ENCODE data around the gene OSM.
A peak's percentile ranks its signal among the peaks of the same experiment; 100 is the strongest.

The OSM gene

DNA sequence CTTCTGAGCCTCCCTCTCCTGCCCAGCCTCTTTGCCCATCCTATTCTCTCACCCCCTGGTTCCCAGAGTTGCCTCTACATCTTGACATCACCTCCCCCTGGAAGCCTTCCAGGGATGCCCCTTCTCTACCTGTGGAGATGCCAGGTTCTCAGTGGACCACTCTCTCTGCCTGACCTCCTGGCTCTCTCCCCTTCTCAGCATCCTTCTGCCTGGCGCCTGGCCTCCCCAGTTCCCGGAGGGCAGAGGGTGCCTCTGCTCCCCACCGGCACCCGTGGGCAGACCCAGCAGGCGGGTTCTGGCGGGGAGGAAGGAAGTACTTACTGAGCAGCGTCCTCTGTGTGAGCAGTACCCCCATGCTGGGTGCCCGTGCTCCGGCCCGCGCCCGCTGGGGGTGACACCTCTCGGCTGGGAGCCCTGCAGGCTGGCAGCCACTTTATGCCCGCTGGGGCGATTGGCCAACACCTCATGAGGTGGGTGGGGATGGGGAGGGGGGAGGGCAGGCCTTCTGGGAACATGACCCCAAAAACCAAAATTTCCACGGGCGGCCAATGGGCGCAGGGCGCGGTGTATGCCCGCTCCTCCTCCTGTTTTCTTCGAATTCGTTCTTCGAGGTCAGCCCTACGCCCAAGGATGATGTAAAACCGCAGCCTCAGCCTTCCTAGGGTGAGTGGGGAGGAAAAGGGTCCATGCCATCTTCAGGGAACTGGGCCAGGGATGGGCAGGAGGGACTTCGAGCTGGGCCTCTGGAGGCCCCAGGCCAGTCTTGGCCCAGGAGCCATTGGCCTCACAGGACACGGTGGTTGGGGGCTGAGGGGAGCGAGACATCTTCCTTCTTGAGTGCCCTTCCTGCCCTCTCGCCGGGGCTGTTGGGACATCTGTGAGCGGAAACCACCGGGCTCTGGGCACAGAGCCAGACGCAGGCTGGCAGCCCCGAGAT is at the start of gene OSM:
TSS of gene OSM (minus strand) at position 407 of the 937 bp plus-strand sequence. CDS start at position 355, 52 bp downstream.
- DNase-seq (ENCODE audit: low spot score) = no peak

DNA sequence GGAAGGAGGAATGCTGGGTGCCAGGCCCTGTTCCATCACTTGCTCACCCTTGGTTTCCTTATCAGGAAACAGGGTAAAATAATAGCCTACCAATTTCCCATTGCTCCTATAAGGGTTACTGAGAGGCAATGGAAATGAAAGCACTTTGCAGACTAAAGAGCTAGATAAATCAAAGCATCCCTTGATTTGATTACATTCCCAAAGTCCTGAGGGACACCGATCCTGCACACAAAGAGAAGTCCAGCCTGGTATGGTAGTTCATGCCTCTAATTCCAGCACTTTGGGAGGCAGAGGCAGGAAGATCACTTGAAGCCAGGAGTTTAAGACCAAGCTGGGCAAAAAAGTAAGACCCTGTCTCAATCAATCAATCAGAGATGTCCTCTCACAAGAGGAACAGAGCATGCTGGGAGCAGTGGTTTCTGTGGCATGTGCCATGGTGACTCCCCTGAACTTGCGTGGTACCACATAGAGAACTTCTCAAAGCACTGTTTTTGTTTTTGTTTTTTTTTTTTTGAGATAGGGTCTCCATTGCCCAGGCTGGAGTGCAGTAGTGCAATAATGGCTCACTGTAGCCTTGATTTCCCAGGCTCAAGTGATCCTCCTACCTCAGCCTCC is 49.4 kb upstream of the OSM start:
- DNase-seq (ENCODE audit: low spot score) = no peak

DNA sequence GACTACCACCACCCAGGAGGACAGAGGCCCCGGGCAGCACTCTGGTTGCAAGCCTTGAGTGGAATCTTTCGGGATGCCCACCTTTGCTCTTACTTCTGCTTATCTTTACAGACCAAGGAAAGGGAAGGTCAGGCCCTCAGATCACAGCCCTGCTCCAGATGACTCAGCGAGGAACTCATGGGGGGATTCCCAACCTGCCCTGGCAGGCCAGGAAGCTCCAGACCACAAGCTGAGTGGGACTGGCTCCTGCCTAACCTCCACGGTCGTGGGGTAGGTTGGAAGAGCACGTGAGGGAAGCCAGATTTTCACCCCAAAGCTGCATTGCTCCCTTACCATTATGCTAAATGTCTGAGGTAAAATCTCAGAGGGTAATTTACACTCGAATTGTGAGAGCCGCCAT is 48.3 kb upstream of the OSM start:
- DNase-seq (ENCODE audit: low spot score) = peak; percentile 87

DNA sequence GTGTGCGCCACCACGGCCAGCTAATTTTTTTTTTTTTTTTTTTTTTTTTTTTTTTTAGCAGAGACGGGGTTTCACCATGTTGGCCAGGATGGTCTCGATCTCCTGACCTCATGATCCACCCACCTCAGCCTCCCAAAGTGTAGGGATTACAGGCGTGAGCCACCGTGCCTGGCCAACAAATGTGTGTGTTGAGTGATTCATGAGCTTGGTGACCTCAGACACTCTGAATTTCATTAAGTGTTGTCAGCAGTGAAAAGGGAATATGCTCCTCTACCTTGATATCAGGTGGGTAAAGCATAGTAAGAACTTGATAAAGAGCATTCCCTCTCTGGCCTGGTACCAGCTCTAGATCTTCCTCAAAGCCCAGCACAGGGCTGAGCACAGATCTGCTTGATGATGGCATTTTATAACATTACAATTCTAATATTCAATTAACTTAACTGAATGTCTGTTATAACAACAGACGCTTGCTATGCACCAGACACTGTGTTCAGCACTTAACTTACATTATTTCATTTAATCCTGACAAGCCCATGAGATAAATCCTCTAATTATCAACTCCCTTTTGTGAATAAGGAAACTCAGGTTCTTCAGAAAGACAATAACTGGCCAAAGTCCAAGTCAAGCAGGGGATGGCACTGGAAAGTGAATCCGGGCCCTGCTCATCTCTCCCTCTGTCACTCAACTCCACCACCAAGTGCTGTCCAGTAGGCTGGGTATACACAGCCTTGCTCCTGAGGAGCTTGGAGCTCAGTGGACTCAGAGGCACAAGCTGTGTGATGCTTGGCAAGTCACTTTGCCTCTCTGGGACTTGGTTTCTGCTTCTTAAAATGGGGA is 47.1 kb upstream of the OSM start:
- peak; percentile 74 for DNase-seq (ENCODE audit: low spot score)

DNA sequence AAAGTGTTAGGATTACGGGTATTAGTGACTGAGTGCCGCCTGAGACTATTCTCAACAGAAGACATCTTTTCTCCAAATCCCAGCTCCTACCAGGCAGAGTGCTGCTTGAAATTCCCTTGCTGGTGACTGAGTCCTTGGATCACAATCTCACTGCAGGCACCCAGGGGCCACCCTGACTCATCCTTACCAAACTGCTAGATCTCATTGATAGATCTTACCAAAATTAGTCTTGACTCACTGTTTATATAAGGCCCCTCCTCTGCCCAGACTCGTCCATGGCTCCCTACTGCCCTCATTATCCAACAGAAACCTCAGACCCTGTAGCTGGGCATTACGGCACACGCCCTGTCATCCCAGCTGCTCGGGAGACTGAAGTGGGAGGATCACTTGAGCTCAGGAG is 45.4 kb upstream of the OSM start:
- DNase-seq (ENCODE audit: low spot score) = peak; percentile 93

DNA sequence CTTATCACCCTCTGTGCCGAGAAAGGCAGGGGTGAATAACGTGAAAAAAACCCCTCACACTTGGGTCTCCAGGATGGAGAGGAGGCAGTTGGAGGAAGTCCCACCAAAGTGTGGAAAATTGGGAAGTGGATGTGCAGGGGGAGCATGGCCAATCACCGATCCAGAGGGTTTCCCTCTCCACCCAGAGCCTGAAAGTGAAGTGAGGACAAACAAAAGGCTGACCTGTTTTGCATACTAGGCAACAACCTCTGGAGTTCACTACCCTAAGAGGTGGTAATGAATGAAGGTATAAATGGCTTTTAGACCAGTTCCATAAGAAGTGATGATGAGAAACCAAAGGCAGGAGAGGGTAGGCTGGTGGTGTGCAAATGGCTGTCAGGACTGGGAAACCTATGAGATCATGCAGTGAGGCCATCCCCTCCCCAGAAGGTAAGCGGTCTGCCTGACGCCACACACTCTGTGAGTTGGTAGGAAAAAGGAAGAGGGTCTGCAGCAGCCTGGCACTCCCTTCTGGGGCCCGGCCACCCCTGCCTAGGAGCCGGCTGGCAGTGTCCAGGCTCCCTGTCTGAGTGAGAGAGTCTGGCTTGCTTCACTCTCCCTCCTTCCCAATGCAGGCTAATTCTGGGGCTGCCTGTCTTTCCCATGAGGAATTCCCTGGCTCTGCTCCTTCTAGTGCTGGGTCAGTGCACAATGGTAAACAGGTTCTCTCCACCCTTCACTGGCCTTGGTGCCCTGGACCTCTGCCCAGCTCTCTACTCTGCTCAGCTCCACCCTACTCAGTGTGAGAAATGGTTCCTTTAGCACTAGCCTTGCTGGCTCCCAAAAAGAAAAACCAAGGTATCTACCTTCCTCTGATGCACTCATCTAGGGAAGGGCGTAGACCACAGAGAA is 44.5 kb upstream of the OSM start:
- DNase-seq (ENCODE audit: low spot score) = peak; percentile 94

DNA sequence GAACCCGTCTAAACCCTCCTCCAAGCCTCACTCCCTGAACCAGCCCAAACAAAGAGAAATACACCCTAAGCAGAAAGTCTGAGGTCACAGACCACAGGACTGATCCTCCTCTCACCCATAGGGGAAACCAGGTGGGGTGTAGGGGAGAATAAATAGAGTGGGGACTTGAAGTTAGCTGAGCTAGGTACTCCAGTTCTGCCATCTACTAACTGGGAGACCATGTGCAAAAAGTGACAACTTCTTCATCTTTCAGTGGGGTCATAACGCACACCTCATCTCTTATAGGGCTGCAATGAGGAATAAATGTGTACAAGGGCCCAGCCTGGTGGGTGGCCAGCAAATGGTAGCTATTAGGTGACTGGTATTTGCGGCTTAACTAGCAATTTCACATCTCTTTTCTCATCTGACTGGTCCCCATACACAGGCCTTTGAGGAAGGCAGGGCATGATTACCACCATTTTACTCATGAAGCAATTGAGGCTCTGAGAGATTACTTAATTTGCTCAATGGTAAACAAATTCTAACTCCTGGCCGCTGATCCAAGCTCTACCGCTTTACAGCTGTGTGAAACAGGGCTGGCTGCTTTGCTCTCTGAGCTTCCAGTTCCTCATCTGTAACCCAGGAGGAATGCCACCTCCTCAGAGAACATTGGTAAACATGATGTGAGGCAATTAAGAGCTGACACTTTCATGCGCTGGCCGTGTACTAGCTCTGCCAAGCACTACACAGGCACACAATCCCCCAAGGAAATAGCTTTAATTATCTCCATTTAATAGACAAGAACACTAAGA is 43.5 kb upstream of the OSM start:
- peak; percentile 85 for DNase-seq (ENCODE audit: low spot score)

DNA sequence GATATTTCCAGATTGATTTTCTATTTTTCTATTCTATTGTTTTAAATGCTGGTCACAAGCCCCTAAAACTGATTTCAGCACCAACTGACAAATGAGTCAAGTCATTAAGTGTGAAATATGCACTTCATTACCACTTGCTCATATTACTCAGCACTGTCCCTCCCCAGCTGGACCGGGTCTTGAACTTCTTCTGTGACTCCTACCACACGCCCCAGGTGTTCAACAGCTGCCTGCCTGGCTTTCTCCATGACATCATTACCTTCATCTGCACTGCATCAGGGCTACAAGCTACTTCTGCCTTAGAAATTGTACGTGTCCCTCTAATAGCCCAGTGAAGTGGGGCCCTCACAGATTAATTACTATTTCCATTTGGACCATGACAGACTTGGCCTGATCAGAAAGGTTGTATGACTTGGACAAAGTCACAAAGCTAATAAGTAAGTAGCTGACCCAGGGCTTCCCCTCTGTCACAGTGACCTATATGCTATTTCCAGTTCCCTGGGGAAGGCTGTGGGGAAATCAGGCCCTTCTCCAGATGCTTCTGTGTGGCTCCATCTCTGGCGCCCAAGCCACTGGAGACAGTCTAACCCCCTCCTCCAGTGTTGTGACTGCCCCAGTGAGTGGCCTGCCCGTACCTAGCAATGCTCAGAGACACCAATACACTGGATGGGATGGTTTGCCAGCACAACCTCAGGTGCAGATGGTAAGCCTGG is 42.0 kb upstream of the OSM start:
- peak; percentile 66 for DNase-seq (ENCODE audit: low spot score)

DNA sequence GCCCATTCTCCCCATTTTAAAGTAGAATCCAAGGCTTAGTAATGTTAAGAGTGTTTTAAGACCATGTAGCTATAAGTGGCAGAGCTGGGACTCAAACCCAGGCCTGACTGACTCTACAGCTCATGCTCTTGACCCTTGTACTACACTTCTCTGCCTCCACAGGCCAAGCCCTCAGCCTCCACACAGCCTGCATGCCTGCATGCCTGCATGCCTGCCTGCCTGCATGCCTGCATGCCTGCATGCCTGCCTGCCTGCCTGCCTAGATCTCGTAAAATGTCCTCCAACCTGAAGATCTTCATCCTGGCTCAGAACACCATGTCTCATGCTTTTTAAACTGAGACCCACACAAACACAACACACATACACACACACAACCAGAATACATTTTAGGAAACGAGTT is 41.4 kb upstream of the OSM start:
- no peak for DNase-seq (ENCODE audit: low spot score)

DNA sequence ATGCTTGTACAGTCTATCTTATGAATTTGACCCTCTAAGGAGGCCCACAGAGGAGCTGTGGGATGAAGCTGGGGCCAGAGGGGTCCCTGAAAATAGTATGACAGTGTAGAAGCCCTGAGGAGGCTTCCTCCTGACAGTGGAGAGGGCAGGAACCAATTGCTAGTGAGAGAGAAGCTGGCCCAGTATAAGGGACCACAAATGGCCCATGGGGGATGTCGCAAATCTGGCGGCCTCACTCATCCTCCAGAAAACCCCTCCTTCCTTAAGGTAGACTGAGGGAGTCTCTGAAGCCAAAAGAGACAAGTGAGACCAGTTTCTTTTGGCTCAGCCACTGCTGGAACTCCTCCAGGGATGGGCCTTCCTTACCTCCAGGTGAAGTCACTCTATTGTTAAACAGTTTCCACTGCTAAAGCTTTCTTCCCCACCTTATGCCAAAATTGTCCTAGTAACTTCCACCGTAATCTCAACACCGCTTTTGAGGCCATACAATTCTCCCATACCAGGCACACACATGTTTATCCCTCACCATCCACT is 40.5 kb upstream of the OSM start:
- DNase-seq (ENCODE audit: low spot score) = no peak

DNA sequence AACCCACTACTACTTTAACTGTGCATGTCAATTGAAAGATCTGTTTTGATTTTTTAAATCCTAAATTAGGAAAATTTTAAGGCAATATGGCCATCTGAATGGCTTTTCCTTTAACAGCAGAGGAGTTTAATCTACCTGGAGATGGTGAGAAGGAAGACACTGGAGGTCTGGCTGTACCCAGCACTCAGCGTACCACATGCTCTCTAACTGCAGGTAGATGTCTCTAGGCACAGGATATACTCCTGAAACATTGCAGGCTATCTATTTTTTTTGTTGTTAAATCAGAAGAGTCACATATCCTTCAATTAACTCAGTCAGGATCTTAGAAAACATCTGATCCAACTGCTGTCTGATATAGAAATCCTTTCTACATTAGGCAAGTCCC is 40.0 kb upstream of the OSM start:
- DNase-seq (ENCODE audit: low spot score) = no peak

DNA sequence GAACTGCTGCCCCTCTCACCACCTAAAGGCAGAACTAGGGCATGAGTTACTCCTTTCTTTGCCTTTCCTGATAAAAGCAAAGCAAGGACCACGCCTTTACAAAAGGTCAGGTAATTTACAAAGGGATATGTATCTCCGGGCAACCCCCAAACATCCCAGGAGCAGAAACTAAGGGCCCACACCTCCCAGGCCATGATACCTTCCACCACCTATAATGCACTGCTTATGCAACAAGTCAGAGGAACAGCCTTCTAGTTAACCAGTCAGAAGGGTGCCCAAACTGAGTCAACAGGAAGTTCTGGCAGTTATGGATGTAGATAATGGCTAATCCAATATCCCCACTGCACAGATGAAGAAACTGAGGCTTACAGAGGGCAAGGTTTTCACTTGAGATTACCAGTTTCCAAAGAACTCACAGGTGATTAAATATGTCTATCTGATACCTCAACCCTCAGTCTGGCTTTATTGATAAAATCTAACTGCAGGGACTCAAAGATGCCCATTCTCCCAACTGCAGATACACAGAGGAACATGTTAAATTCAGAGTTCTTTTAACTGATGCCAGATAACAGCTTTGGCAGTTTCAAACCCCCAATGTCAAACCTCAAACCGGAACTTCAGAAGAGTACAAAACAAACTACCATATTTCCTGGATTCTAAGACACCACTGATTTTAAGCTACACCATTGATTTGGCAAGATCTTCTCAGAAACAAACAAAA is 39.4 kb upstream of the OSM start:
- DNase-seq (ENCODE audit: low spot score) = peak; percentile 50

DNA sequence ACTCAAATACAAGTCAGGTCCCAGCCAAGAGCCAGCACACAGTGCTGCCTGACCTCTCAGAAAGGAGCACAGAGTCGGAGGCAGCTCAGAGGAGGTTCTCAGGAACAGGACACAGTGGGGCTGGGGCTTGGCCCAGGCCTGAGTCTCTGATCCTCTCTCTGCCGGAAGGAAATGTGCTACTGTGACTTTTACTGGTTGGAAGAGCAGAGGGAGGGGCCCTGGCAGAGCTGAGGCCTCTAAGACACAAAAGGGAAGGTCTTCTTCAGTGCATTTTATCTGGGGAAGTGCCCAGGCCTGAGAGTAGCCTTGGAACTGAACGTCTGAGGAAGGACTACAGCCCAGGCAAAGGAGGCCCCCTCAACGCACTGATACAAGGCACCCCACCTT is 38.9 kb upstream of the OSM start:
- no peak for DNase-seq (ENCODE audit: low spot score)

DNA sequence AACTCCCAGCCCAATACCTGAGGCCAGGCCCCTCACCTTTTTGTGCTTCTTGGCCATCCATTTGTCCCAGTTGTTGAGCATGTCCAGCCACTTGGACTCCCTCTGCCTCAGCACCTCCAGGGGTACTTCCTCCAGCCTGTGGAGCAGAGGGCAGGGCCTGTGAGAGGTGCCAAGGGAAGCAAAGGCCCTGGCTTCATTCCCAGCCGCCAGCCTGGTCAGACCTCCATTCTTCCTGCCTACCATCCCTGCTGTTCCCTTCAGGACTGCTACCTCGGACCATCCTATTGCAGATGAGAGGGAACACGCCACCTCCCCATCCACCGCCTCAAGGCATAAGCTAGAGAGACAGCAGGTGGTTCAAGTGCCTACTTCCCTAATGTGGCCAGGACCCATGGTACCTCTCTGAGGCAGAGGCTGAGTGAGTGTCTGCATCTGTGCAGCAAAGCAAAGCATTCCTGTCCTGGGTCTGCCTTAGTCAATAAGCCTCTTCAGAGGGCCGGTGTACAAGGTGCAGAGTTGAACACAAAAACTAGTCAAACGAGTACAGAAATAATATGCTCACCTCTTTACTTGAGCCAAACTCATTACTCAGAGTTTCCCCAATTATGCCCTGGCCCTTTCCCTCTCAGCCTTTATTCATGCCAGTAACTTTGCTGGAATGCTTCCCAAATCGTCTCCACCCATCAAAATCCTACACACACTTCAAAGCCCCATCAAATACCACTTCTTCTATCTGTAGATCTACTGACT is 38.0 kb upstream of the OSM start:
- DNase-seq (ENCODE audit: low spot score) = peak; percentile 42

DNA sequence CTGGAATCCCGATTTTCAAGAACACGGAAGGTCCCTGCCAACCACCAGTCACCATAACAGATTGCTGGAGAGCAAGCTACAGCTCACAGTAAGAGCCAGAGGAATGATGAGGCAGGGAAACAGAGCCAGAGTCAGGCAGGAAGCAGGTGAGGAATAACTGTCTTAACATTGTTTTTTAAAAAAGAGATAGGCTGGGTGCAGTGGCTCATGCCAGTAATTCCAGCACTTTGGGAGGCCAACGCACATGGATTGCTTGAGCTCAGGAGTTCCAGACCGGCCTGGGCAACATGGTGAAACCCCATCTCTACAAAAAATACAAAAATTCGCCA is 36.1 kb upstream of the OSM start:
- no peak for DNase-seq (ENCODE audit: low spot score)

DNA sequence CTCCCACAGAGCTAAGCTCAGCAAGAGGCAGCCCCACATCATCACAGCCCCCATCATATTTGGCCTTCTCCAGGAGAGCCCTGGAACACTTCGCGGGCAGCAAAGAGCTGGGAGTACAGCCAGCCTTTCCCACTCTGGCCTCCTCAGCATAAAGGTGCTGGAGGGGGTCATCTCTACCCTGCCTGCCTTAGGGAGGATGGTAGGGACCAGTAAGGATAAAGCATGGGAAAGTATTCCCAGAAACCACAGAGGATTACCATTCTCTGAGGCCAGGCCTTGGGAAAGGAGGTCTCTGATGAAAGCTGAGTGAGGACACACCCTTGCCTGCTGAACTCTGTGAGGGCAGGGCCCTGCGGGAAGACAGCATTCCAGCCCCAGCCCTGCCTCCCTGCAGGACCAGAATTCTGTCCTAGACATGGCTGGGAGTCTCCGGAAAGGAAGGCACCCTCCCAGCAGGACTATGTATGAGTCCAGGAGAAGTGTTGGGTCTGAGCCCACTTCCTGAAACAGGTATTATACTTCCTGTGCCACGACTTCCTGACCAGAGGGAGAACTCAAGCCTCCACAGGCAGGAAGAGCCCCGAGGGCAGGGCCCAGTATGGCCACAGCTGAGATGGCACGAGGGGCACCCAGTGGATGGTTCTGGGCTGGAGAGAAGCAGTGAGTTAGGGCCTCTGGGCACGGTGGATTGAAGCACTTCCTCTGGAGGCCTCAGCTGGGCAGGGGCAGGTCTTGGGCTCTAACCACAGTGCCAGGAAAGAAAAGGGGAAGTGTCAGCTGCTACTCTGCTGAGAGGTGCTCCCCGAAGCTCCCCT is 35.6 kb upstream of the OSM start:
- peak; percentile 50 for DNase-seq (ENCODE audit: low spot score)

DNA sequence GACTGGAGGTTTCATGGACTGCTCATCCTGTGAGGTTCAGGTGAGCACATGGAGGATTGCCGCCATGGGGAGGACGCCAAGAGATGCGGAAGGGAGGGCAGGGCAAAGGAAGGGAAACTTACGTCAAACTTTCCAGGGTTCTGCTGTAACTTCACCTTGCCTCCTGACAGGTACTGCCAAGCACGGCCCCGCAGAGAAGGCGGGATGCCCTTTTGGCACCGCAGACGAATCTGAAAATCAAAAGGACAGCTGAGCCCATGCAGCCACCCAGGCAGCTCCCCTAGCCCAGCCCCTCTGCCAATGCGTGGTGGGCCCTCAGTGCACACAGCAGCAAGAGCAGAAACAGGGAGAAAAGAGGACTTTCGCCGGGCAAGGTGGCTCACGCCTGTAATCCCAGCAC is 32.7 kb upstream of the OSM start:
- DNase-seq (ENCODE audit: low spot score) = no peak
